ENCODE measurements around the gene COQ8B. TPM values are rescaled to one million over a fixed set of nuclear protein-coding genes. Genes with fewer than 3 reads are reported as not detected.
"Not testable (repeated sequence)": the region's sequence is repeated elsewhere in the genome, so short reads cannot be mapped to it uniquely, and the experiment has no call there.

Gene COQ8B
- total RNA-seq, 1 donor: 29.5 TPM

GRCh38 chr19:40736661-40737060, 20.0 kb upstream of the COQ8B start:
- TF ChIP-seq CTCF (IDR thresholded peaks at IDR 0.05; ENCODE audit: insufficient read depth, low read length): no peak
- H3K4me3 ChIP-seq (ENCODE audit: low read depth, low read length): no peak overlapping the region
- no peak for DNase-seq (ENCODE audit: low read depth)

DNA sequence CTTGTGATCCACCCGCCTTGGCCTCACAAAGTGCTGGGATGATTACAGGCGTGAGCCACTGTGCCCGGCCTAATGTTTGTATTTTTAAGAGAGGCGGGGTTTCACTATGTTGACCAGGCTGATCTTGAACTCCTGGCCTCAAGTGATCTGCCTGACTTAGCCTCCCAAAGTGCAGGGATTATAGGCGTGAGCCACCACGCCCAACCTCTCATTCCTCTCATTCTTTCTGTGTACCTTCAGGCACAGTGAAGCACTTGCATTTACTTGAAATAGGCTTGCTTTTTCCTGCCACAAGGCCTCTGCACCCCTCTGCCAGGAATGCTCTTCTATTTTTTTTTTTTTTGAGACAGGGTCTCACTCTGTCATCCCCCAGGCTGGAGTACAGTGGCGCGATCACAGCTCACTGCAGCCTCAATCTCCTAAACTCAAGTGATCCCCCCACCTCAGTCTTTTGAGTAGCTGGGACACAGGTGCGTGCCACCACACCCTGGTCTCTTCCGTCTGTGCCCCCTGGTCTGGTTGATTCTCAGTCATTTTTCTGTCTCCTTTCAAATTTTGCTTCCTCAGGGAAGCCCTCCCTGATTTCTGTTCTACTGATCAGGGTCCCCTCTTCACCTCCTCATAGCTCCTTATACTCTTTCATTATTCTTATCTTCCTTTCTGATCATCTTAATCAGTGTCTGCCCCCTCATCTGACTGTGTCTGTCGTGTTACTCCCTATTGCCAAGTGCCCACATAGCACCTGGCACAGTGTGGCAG, 18.5 kb upstream of the COQ8B start:
- no peak overlapping the region for H3K4me3 ChIP-seq (ENCODE audit: low read depth, low read length)
- TF ChIP-seq CTCF (IDR thresholded peaks at IDR 0.05; ENCODE audit: insufficient read depth, low read length): no peak
- DNase-seq (ENCODE audit: low read depth): no peak

GRCh38 chr19:40733149-40733548, 16.5 kb upstream of the COQ8B start:
- no peak overlapping the region for H3K4me3 ChIP-seq (ENCODE audit: low read depth, low read length)
- TF ChIP-seq CTCF (IDR thresholded peaks at IDR 0.05; ENCODE audit: insufficient read depth, low read length): no peak
- DNase-seq (ENCODE audit: low read depth): no peak

- DNase-seq (ENCODE audit: low read depth); H3K4me3 ChIP-seq (ENCODE audit: low read depth, low read length): not testable (repeated sequence)
Measured at GRCh38 chr19:40732304-40732703, 15.6 kb upstream of the COQ8B start.

DNA sequence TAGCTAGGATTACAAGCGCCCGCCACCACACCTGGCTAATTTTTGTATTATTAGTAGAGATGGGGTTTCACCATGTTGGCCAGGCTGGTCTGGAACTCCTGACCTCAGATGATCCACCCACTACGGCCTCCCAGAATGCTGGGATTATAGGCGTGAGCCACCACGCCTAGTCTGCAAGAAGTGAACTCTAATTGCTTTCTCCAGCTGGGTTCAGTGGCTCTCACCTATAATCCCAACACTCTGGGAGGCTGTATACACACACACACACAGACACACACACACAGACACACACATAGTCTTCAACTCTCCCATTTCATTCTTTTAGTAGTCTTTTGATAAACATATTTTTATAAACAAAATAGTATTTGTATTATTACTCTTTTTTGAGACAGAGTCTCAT, 13.4 kb upstream of the COQ8B start:
- H3K4me3 ChIP-seq (ENCODE audit: low read depth, low read length); DNase-seq (ENCODE audit: low read depth): not testable (repeated sequence)

DNA sequence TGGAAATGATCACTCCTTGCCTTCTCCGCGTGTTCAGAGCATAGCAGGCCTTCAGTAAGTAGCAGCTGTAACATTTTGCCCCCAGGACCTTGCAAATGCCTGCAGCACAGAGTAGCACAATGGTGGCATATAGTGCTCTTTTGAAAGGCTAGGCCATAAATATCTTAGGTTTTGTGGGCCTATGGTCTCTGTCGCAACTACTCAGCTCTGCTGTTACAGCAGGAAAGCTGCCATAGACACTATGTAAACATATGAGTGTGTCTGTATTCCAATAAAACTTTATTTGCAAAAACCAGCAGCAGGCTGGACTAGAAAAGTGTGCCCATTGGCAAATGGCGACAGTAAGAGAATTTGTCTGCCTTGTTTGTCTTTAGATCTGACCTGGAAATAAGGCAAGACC, 9.6 kb upstream of the COQ8B start:
- DNase-seq (ENCODE audit: low read depth): no peak
- no peak overlapping the region for H3K4me3 ChIP-seq (ENCODE audit: low read depth, low read length)
- TF ChIP-seq CTCF (IDR thresholded peaks at IDR 0.05; ENCODE audit: insufficient read depth, low read length): no peak

DNA sequence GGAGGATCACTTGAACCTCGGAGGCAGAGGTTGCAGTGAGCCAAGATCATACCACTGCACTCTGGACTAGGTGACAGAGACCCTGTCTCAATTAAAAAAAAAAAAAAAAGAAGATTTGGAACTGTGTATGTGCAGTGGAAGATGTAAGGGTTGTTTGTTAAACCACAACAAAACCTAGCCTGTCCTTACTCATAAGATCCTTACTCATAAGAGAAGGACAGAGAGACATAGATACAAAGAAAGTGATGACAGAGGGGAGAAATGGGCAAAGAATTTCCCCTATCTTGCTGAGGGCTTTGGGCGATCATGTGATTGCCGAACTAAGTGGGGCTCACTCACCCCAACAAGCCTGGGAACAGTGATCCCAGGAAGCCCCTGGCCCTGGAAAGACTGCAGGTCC, 8.2 kb upstream of the COQ8B start:
- no peak for TF ChIP-seq CTCF (IDR thresholded peaks at IDR 0.05; ENCODE audit: insufficient read depth, low read length)
- DNase-seq (ENCODE audit: low read depth): no peak
- no peak overlapping the region for H3K4me3 ChIP-seq (ENCODE audit: low read depth, low read length)

GRCh38 chr19:40724315-40724714, 7.6 kb upstream of the COQ8B start:
- no peak overlapping the region for H3K4me3 ChIP-seq (ENCODE audit: low read depth, low read length)
- TF ChIP-seq CTCF (IDR thresholded peaks at IDR 0.05; ENCODE audit: insufficient read depth, low read length): no peak
- DNase-seq (ENCODE audit: low read depth): no peak
